Measurements from ENCODE around the gene FAM200C. TPM values are rescaled to one million over a fixed set of nuclear protein-coding genes. Genes with fewer than 3 reads are reported as not detected.

Gene FAM200C
- total RNA-seq, 1 experiment from 2014 or later: 10.5 TPM

- Histone ChIP-seq H4K20me1 (ENCODE audit: insufficient read depth) (no peaks in the 10 kb centered on the region), H3K27ac (no peak overlapping the region), H3K27me3 (ENCODE audit: insufficient read depth, low read depth) (no peaks in the 10 kb centered on the region), H3K36me3 (ENCODE audit: low read depth) (peaks cover 10% of the 10 kb centered on the region; the same call in 1 of the 2 replicates), H3K79me2 (ENCODE audit: low read depth) (peaks cover 30% of the 10 kb centered on the region), H3K9me2 (ENCODE audit: insufficient read depth) (no peaks in the 10 kb centered on the region), H3K9me3 (ENCODE audit: insufficient read depth, low read depth) (no peaks in the 10 kb centered on the region), H3K4me3 (no peak overlapping the region), H3K4me1 (replicated peaks; ENCODE audit: insufficient read depth) (peaks cover 23% of the 10 kb centered on the region), H3K4me2 (no peak overlapping the region), H2AFZ (no peak overlapping the region), H3F3A (ENCODE audit: insufficient read depth, low read depth) (0 out of 2 replicates have a peak, but pooled peaks cover 8% of the 10 kb centered on the region)
- DNase-seq: no peak
- POLR2A ChIA-PET (ENCODE audit: unreplicated experiment): no interaction called here
- TF ChIP-seq EZH2 (IDR thresholded peaks at IDR 0.05; ENCODE audit: low read depth): no peak
- TF ChIP-seq CTCF (conservative IDR thresholded peaks at IDR 0.05): no peak
- CTCF ChIA-PET: no interaction called here
- no TSS peak for BruUV-seq (replicated peaks)
- intact Hi-C loops (cut with micrococcal nuclease; ENCODE audit: unreplicated experiment): no loop called here
These were observed 27.8 kb upstream of the FAM200C start for GRCh38 chr5:160427607-160428006.

DNA sequence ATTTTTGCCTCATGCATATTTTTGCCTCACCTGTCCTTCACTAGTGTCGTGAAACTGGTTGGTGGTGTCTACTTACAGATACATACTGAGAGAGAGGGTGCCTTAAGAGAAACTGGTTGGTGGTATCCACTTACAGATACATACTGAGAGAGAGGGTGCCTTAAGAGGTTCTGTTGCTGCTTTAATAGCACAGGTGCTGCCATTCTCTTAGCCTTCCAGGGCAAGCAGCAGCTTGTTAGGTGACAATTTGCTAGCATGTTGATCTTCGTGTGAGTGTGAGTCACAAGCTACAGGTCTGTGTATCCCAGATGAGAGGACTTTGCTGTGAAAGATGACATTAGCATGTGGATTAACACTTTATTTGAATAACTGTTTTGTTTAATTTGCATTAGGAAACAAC is 23.2 kb upstream of the FAM200C start:
- POLR2A ChIA-PET (ENCODE audit: unreplicated experiment): no interaction called here
- CTCF ChIA-PET: no interaction called here
- peak overlapping the region; percentile 80; the same call in 1 of the 2 replicates for H3K4me3 ChIP-seq
- H3K27me3 ChIP-seq (ENCODE audit: insufficient read depth, low read depth): no peaks in the 10 kb centered on the region
- H3K4me1 ChIP-seq (replicated peaks; ENCODE audit: insufficient read depth): peaks cover 44% of the 10 kb centered on the region
- H3K4me2 ChIP-seq: peak overlapping the region; percentile 83
- H3F3A ChIP-seq (ENCODE audit: insufficient read depth, low read depth): peaks cover 11% of the 10 kb centered on the region; the same call in 1 of the 2 replicates
- TF ChIP-seq EZH2 (IDR thresholded peaks at IDR 0.05; ENCODE audit: low read depth) (no peak), CTCF (conservative IDR thresholded peaks at IDR 0.05) (no peak)
- H3K36me3 ChIP-seq (ENCODE audit: low read depth): peaks cover 5% of the 10 kb centered on the region; the same call in 1 of the 2 replicates
- no peaks in the 10 kb centered on the region for H4K20me1 ChIP-seq (ENCODE audit: insufficient read depth)
- H2AFZ ChIP-seq: no peak overlapping the region
- H3K79me2 ChIP-seq (ENCODE audit: low read depth): peaks cover 46% of the 10 kb centered on the region
- H3K9me3 ChIP-seq (ENCODE audit: insufficient read depth, low read depth): no peaks in the 10 kb centered on the region
- no TSS peak for BruUV-seq (replicated peaks)
- no peak for DNase-seq
- H3K9me2 ChIP-seq (ENCODE audit: insufficient read depth): no peaks in the 10 kb centered on the region
- H3K27ac ChIP-seq: no peak overlapping the region
- intact Hi-C loops (cut with micrococcal nuclease; ENCODE audit: unreplicated experiment): no loop called here

DNA sequence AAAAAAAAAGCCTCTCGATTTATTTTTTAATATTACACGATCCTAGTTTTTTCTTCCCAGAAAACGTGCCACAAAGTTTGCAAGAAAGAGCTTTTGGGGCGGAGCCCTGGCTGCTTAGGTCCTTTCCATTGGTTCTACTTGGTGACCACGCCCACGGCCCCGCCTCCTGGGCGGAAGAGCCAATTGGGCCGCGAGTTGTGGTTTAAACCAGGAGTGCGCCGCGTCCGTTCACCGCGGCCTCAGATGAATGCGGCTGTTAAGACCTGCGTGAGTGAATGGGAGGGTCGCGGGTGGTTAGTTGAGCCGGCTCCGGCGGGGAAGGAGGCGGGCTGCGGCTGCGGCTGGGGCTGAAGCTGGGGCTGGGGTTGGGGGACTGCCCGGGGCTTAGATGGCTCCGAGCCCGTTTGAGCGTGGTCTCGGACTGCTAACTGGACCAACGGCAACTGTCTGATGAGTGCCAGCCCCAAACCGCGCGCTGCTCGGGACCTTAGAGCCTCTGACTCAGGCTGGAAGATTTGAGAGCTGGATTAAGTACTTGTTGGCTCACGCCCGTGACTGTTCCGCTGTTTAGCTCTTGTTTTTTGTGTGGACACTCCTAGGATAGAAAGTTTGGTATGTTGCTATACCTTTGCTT is 21.9 kb upstream of the FAM200C start, which contains the start of gene PTTG1:
Gene PTTG1, plus strand, starts transcription at position 231 of the 634 bp plus-strand sequence. CDS start 458 bp downstream, outside the sequence.
- Histone ChIP-seq H3K9me2 (ENCODE audit: insufficient read depth) (no peaks in the 10 kb centered on the region), H3K9me3 (ENCODE audit: insufficient read depth, low read depth) (no peaks in the 10 kb centered on the region), H3F3A (ENCODE audit: insufficient read depth, low read depth) (peaks cover 11% of the 10 kb centered on the region; the same call in 1 of the 2 replicates), H3K4me3 (peak within 1 kb of the TSS; percentile 80), H3K36me3 (ENCODE audit: low read depth) (peaks cover 5% of the 10 kb centered on the region; the same call in 1 of the 2 replicates), H3K27me3 (ENCODE audit: insufficient read depth, low read depth) (no peaks in the 10 kb centered on the region), H4K20me1 (ENCODE audit: insufficient read depth) (no peaks in the 10 kb centered on the region), H3K27ac (no peak within 1 kb of the TSS), H3K79me2 (ENCODE audit: low read depth) (peaks cover 60% of the 10 kb centered on the region), H3K4me2 (peak within 1 kb of the TSS; percentile 83), H3K4me1 (replicated peaks; ENCODE audit: insufficient read depth) (peaks cover 55% of the 10 kb centered on the region), H2AFZ (peak within 1 kb of the TSS; percentile 81)
- no TSS peak for BruUV-seq (replicated peaks)
- intact Hi-C loops (cut with micrococcal nuclease; ENCODE audit: unreplicated experiment): no loop called here
- TF ChIP-seq EZH2 (IDR thresholded peaks at IDR 0.05; ENCODE audit: low read depth) (no peak), CTCF (conservative IDR thresholded peaks at IDR 0.05) (no peak)
- POLR2A ChIA-PET (ENCODE audit: unreplicated experiment): interaction anchor here (0.6 to 0.7 kb wide), 4 partner anchors 224 to 761 kb away, joined by 6 to 12 read pairs (median 6); no protein-coding TSS in a partner anchor
- CTCF ChIA-PET: interaction anchor here (0.6 to 0.7 kb wide), 3 partner anchors 17 to 995 kb away, joined by 3 read pairs; no protein-coding TSS in a partner anchor
- peak; percentile 91 to 96 for DNase-seq

All from PC-9 (cell line).